Measurements from ENCODE around the gene CCDC182.

CCDC182 gene

DNA sequence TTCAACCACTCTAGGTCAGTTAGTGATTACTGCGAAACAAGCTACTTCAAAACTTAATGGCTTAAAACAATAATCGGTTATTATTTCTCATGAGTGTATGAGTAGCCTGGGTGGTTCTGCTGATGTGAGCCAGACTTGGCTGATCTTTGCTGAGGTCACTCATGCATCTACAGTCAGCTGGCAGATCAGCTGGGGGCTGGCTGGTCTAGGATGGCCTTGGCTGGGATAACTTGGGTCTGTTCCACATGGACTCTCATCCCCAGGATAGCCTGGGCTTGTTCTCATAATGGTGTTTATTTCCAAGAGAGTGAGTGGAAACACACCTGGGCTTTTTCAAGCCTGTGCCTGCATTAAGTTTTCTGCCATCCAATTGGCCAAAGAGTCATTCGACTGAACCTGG, 13.0 kb downstream of the CCDC182 start:
- no peak overlapping the region for H3K27ac ChIP-seq
- DNase-seq (ENCODE audit: low read depth, low spot score), result no peak

DNA sequence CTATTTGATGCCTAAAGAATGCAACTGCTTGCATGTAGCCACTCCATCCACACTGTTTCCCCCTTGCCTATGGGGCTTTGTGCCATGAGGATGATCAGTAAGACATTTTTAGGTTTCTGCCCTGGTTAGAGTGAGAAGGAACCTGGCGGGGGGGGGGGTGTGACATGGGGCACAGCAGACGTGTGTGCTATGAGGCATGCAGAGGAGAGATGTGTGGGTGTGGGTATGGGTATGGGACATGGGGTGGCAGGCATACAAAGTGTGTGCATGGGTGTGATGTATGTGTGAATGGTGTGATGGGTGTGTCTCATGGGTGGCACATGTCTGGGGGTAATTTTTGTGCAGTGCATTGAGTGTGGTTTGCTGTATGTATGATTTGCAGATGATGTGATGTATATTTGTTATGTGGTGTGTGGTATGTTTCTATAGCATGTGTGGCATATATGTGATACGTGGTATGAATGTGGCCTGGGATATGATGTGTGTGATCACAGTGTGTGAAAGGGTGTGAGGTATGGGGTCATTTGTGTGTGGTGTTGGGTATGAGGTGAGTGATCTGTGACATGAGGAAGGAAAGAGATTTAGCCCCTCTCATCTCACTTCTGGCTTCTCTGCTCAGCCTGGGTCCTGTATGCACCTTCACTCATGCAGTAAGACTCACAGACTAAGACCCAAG, 14.9 kb downstream of the CCDC182 start:
- DNase-seq (ENCODE audit: low read depth, low spot score), result no peak
- no peak overlapping the region for H3K27ac ChIP-seq

DNA sequence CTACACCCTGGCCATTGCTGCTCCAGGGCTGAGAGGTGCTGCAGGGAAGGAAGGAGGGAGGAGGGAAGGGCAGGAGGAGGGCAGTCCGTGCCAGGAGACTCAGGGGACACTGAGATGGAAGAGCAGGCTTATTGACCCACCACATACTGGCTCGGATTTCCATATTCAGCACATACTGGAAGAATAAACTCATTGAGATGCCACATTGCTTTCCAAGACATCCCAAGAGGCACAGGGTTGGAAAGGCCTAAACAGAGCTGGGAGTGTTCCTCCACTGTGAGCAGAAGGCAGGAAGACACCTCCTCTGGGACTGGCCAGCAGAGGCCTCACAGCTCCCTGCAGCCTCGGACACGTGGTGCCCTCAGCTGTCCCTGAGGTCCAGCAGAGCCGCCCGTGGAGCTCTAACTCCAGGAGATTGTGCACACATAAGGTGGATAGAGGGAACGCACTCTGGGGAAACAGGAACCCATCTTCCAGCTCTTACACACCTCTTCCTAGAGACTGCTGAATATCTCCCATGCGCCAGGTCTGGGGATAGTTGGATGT, 17.4 kb downstream of the CCDC182 start:
- DNase-seq (ENCODE audit: low read depth, low spot score), result no peak
- no peak overlapping the region for H3K27ac ChIP-seq

DNA sequence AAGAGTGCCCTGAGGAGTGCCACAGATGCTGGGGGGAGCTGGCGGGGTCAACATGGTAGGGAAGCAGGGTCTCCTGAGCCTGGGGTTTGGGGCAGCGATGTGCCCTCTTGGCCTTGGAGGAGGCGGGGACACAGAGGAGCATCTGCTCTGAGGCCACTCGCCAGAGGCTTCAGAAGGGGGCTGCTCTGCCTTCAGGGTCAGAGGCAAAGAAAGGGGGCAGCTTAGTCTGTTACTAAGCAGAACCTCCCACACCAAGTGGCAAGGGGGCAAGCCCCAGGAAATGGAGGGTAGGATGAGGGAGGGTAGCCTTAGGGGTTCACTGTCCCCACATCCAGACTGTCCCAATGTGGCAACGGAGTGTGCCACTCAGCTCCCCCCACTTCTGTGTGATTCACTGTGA, 18.3 kb downstream of the CCDC182 start:
- DNase-seq (ENCODE audit: low read depth, low spot score), result no peak
- no peak overlapping the region for H3K27ac ChIP-seq

DNA sequence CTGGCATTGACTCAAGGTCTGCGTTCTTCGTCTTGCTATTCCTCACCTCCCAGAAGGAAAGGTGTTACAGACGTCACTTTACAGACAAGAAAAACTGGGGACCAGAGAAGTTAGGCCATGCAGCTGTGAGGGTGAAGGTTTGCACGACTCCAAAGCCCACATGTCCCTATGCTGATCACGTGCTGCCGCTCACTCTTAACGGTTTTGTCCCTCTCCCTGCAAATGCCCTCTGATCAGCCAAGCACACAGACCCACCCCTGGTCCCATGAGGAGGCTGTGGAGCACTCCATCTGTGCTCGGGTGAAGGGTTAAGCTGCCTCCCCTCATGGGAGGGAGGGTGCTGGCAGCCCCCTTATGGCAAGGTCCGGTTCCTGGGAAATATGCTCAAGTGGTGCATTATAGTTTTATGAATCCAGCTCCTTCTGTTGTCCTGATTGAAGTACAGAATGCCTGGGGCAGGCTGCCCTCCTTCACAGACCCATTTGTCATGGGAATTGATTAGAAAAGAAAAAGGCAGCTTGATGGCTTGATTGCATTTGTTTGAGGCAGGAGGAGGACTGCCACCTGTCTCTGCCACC, 18.8 kb downstream of the CCDC182 start:
- no peak overlapping the region for H3K27ac ChIP-seq
- DNase-seq (ENCODE audit: low read depth, low spot score), result no peak

DNA sequence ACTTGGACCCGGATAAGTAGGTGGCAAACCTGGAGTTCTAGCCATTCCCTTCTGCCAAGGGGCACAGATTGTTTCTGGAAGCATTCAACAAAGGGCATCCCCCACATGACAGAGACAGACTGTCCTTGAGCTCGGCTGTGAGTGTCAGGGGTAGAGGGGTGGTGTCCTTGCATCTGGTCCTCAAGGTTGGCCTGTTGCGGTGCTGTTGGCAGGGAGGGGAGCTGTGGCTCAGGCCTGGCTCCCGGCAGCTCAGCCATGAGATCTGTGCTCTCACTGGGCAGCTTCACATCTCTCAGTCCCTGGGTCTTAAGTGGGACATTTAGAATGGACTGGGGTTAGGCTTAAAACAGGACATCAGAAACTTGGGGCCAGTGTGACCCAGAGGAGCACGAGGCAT, 20.4 kb downstream of the CCDC182 start:
- H3K27ac ChIP-seq, result no peak overlapping the region
- DNase-seq (ENCODE audit: low read depth, low spot score), result no peak

DNA sequence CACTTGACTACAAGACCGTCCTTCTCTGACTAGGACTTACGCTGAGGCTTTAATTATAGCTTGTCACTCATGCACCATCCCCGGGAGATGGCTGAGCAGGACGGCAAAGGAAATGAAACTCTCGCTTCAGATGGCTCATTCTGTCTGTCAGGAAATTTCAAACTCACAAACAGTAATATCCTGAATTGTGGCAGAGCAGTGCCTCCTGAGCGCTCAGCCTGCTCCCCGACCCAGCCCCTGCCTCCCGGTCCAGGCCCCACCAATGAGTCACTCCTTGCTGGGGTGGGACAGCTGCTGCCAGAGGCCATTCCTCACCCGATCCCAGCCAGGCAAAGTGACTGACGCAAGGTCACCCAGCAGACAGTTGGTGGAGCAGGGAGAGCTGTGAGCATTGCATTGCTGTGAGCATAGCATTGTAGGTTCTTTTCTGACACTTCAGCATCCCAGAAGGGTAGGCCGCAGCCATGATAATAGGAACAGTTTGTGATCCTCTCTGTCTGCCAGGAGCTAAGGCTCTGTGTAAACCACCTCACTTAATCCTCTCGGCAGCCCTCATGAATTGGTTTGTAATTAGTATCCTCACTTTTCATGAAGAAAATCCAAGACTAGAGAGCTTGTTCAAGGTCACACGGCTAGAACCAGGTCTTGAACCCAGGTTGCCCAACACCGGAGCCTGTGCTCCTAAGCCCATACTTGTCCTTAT, 20.9 kb downstream of the CCDC182 start:
- DNase-seq (ENCODE audit: low read depth, low spot score), result no peak
- H3K27ac ChIP-seq, result no peak overlapping the region

DNA sequence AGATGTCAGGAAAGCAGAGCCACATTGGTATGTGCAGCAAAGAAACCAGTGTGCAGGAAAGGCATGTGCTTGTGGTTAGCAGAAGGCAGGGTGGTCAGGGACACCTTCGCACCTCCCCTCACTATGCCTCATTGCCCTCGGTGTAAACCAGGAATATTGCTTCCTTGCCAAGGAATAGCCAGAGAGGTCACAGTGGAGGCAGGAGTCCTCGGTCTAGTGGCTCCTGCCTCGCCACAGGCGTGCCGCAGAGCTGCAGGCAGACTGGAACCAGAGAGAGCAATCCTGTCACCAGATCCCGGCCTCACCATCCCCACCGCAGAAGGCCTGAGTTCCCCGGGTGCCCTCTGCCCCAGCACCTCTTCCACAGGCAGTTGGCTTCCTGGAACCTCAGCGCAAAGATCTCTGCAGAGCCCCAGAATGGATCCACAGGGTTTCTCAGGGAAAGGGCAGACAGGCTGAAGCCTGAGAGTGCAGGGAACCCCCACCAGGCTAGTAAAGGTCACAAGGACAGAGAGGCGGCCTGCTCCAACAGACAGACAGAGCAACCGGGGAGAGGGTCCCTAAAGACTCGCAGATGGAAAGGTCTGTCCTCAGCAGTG, 21.6 kb downstream of the CCDC182 start:
- H3K27ac ChIP-seq, result no peak overlapping the region
- DNase-seq (ENCODE audit: low read depth, low spot score), result no peak

DNA sequence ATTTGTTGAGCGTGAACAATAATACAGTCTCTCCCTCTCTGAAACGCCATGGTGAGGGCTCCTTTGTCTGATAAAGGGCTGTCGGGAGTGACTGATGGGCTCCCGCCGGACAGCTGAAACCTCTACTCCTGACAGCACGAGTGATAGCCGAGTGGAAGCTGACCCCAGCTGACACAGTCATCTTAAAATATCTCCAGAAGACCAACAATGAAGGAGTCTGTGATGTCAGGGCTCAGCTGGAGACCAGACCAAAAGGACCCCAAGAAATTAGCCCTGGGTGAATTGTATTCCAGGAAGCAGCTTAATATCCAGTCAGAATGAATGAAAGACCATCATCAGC, 22.4 kb downstream of the CCDC182 start:
- H3K27ac ChIP-seq, result no peak overlapping the region
- DNase-seq (ENCODE audit: low read depth, low spot score), result no peak

DNA sequence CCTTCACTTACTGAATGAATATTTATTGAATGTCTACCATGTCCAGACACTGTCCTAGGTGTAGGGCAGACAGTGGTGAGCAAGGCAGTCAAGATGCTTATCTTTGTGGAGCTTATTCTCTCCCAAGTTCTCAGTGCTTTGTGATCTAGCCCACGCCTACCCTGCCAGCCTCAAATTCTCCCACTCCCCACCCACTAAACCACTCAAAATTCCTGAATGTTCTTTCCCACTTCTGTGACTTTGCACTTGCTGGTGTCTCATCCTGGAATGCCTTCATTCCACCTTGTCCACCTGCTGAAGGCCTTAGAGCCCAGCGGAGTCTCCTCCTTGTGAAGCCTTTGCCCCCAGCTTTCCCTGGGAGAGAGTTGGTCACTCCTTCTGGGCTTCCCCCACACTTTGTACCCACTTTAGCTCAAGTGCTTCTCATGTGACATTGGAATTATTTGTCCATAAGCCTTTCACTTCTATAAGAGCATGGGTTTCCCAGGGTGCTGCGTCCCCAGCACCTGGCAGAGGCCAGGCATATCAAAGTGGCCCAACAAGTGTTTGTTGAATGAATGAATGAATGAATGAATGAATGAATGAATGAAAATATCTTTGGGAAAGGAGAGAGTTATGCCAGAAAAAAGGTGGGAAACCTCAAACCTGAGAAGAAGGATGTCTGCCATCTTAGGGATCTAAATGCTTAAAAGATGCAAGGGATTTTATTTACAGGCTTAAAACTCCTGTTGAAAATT, 23.0 kb downstream of the CCDC182 start:
- H3K27ac ChIP-seq, result no peak overlapping the region
- no peak for DNase-seq (ENCODE audit: low read depth, low spot score)

DNA sequence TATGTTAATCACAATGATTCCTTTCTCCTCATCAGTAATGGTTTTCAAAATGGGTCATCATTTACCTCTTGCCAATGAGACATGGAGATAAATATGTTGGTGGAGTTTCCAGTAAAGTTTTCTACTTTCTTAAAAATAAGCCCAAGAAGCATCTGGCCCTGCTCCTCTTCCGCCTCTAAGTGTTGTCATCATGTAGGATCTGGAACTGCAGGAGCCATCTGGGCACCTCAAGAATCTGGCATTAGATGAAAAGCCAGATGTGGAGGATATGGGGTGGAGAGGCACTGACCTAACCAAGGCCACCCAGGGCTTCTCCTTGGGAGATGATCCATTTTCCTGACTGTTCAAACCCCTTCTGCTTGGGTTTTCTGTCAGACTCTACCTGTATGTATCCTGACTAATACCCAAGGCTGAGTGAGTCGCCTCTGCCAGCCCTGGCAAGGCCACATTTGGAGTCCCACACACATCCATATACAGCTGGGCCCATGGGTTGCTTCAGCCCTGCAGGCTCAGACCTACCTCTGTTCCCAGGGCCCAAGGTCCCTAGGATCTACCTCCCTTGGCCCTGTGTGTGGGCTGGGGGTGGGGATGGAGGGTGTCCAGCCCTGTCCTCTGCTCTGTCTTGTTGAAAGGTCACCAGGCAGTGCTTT, 24.6 kb downstream of the CCDC182 start:
- DNase-seq (ENCODE audit: low read depth, low spot score), result no peak
- no peak overlapping the region for H3K27ac ChIP-seq

DNA sequence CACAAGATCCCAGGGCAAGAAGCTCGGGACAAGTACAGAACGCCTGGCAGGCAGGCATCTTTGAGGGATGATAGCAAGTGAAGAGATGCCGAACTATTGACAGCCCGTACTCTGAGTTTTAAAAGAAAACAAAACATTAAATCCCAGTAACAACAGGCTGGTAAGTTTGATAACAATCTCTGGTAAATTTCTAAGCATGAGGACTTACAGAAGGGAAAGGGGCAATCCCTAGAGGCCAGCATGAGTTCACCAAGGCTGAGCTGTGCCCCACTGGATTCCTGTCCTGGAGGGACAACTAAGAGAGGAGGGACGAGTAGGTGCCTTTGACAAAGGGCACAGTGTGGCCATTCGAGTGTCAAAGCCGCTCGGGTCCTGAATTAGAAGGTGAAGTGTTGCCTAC, 26.2 kb downstream of the CCDC182 start:
- no peak overlapping the region for H3K27ac ChIP-seq
- no peak for DNase-seq (ENCODE audit: low read depth, low spot score)

DNA sequence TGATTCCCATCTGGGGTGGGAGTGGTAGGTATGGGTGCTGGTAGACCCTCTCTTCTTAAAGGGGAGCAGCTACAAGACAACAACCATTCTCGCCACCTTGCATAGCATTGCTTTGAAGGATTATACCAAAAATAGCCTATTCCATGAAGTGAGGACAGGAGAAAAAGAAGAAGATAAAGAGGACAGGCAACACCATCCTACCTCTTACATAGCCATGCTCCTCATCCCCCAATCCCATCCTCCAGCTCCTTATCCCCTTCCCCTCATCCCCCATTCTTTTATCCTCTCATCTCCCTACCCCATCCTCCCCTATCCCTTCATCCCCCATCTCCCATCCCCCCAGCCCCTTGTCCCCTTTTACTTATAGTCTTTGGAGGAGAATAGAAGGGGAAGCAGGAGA, 29.1 kb downstream of the CCDC182 start:
- no peak for DNase-seq (ENCODE audit: low read depth, low spot score)
- no peak overlapping the region for H3K27ac ChIP-seq

DNA sequence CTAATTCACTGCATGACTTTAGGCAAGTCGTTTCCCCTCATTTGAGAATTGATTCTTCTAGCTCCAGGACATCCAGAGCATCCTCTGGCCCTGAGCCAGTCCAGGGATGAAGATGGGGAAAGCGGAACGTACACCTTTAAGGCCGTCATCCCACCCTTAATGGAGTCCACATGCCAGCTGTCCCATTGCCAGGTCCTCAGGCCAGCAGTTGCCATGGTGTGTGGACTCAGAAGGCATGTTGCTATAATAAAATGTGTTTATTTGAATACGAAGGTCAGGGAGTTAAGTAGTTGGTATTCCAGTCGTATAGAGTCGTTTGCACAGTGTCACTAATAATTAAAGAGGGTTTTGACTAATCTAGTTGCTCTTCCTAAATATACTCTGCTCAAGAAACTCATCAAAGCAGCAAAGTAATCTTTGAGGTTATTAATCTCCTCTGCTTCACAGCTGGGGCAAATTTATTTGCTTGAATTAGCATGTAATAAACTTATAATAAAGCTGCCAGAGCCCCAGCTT, 30.4 kb downstream of the CCDC182 start:
- no peak for DNase-seq (ENCODE audit: low read depth, low spot score)
- H3K27ac ChIP-seq, result no peak overlapping the region

DNA sequence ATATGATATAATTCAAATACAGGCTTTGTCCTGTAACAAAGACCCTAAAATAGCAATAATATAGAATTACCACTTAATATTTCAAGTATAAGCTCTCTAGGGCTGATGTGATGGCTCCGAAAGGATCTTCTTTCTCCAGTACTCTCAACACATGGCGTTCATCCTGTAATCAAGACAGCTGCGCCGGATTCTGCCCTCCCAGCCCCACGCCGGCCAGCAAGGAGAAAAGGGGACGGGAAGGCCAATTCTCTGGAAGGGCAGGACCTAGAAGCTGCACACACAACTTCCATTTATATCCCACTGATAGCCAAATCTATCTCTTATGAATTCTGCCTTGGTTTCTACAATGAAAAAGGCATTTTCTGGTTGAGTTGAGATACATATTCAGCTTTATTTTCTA, 32.0 kb downstream of the CCDC182 start:
- DNase-seq (ENCODE audit: low read depth, low spot score), result no peak
- H3K27ac ChIP-seq, result no peak overlapping the region

DNA sequence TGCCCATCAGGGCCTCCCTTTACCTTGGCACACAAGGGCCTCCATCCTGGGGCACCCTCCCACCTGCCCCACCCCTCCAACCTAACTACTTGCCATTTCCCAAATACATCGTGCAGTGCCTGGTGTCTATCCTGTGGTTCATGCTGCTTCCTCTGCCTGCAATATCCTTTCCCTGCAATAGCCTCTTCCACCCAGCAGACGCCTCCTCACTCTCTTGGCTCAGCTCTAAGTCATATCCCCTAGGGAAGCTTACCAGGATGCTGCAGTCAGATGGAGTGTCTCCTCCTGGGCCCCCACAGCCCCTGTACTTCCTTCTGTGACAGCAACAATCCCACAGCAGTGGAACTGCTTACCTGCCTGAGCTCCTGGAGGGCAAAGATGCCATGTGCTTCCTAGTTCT, 36.7 kb downstream of the CCDC182 start:
- H3K27ac ChIP-seq, result no peak overlapping the region
- no peak for DNase-seq (ENCODE audit: low read depth, low spot score)

DNA sequence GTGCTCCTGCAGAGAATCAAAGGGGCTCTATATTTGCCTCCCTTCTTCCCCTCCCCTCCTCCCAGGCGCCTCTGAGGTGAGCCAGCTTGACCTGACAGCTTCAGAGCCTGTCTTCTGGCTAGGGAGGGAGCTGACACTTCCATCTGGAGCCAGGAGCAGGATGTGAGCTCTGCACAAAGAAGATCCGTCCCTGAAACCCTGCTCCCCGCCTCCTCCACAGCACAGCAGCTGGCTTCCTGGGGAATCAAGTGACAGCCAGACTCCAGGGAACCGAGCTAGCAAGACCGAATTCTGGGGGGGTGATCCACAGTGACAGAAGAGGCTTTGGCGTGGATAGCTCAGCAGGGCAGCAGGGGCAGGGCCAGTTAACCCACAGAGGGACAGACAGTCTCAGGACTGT, 37.2 kb downstream of the CCDC182 start:
- DNase-seq (ENCODE audit: low read depth, low spot score), result no peak
- no peak overlapping the region for H3K27ac ChIP-seq

DNA sequence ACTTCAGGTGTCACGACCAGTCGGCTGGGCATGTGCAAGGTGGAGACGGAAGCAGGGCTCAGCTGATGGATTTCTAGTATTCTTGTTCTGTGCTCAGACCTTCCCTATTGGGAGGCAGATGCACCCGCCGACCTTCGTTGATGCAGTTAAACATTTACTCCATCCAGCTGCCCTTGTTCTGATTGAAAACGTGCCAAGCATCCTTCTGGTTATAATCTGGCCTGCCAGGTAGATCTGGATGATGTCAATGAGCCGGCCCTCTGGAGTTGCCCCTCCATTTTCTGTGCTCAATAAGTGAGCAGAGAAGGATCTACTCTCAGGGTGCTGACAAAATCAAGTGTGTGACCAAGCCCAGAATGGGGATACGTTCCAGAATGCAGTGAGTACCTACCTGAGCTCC, 38.3 kb downstream of the CCDC182 start:
- H3K27ac ChIP-seq, result no peak overlapping the region
- no peak for DNase-seq (ENCODE audit: low read depth, low spot score)

DNA sequence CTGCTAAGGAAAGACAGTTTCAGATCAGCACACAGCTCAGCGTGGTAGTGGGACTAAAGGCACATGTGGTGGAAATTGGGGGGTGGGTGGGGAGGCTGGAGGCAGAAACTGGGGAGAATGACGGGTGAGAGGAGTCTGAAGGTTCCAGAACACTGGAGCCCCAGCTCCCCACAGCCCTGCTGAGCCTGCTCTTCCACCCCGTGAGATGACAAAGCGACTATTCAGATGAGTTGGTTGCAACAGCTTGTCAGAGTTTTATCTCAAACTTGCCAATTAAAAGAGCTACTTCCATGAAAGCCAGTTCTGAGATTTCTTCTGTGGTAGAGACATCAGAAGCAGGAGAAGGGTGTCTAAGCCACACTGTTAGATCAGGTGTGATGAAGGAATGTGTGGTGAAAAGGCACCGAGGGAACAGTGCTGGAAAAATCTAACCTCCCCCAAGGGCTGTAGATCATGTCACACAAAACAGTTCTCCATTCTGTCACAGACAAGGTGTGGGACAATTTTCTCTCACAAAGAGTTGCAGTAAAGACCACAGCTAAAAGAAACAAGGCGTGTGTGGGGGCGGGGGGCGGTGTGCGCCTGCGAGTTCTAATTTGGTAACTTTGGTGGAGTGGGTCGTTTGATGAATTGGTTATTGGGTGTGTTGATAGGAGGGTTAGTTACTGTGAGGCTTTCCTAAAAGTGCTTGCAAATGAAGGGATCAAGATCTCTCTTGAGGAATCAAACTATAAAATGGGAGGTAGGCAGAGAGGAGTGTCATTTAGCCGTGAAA, 39.0 kb downstream of the CCDC182 start:
- no peak for DNase-seq (ENCODE audit: low read depth, low spot score)
- H3K27ac ChIP-seq, result no peak overlapping the region
